HG02571 (cell line): ENCODE results near the gene SGMS1.
"Not testable (repeated sequence)": the region's sequence is repeated elsewhere in the genome, so short reads cannot be mapped to it uniquely, and the experiment has no call there.

Source experiments
- ATAC-seq: cut with Tn5 transposase; IDR thresholded peaks from one replicate; pipeline ENCODE4 v1.9.1; 2021; ENCODE audit warnings: mild to moderate bottlenecking, moderate library complexity; ENCODE audit not compliant: unreplicated experiment

The SGMS1 gene

GRCh38 chr10:50623663-50624412 is at the start of gene SGMS1:
TSS of gene SGMS1 (minus strand) at chr10:50623956. CDS start at chr10:50344114, 279,842 bp downstream.
- peak; percentile 34 for ATAC-seq

- not testable (repeated sequence) for ATAC-seq
These were observed 48.4 kb upstream of the SGMS1 start for GRCh38 chr10:50672152-50672551.

GRCh38 chr10:50671645-50672044 is 47.9 kb upstream of the SGMS1 start:
- ATAC-seq: not testable (repeated sequence)

DNA sequence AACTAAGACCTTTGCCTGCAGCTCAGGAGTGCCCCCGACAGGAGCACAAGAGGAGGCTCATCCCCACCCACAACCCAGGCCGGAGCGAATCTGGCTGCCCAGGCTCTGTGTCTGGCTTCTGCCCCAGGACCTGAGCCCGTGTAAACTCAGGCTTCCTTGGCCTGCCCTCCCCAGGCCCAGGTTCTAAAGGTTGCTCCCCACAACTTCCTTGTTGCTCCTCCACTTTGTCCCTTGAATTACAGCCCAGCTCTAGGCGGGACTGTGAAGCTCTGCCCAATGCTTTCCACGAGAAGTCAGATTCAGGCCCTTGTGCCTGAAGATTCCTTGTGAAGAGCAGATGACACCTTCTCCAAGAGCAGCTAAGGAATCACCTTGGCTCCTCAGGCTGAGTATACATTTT is 46.2 kb upstream of the SGMS1 start:
- not testable (repeated sequence) for ATAC-seq

GRCh38 chr10:50667353-50667752 is 43.6 kb upstream of the SGMS1 start:
- not testable (repeated sequence) for ATAC-seq

DNA sequence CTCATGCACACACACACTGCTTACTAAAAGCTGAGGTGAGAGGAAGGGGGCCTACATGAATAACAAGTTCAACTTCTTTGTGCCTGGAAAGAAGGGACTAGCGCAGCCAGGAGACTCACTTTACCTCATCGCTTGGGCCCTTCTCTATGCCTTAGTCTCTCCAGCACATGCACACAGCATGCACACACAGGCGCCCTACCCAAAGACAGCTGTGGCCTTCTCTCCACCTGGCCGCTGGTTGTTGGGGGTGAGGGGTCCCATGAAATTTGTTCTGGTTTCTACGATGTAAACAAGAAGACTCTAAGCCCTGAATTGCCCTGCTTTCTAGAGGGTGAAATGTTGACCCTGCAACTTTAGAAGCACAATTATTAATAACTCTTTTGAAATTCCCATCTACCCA is 38.7 kb upstream of the SGMS1 start:
- not testable (repeated sequence) for ATAC-seq

DNA sequence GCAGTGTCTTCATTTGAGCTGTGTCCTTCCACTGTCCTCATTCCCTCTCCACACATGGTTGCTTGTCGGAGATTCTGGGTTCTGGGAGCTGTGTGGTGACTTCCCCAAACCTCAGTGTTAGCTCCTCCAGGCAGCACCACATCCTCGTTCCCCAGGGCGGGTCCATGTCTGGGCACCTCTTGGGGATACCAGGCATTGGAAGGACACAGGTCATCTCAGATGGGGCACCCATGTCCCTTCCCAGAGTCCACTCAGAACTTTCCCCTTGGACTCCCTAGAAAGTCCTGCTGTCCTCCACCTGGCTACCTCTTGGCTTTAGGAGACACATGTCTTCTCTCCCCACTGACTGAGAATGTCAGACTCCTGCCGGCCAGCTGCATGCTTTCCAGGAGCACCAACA is 37.8 kb upstream of the SGMS1 start:
- not testable (repeated sequence) for ATAC-seq

DNA sequence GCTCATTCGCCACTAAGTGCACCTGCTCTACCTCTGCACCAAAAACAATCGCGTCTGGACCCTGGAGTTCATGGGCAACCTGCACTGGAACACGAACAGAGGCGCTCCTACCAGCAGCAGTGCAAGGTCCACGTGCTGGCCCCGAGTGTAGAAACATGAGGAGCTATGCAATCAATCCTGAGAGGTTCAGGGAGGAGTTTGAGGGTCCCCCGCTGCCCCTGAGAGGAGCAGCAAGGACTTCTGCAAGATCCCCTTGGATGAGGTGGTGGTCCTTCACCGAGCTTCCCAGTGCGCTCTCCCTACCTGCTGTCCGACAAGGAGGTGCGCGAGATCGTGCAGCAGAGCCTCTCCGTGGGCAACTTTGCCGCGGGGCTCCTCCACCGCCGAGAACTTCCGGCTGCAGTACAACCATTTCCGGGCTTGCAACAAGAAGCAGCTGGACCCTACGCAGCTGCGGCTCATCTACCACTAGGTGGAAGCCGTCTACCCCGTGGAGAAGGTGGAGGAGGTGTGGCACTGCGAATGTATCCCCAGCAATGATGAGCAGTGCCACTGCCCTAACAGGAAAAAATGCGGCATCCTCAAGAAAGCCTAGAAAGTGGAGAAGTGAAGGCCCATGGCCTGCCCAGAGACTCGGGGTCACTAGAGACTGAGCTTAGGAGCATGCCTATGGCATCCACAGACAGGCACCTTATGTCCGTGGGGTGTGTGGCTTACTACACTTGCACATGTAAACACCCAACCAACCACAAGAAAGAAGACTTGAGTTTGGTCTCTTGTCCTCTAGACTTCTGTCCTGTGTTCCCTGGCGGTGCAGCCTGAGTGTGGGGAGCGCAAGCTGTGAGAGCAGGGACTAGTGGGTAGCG is 36.3 kb upstream of the SGMS1 start:
- peak; percentile 83 for ATAC-seq

- ATAC-seq: not testable (repeated sequence)
These were observed 35.5 kb upstream of the SGMS1 start for GRCh38 chr10:50659016-50659864.

GRCh38 chr10:50658165-50658564 is 34.4 kb upstream of the SGMS1 start:
- no peak for ATAC-seq

GRCh38 chr10:50653758-50654157 is 30.0 kb upstream of the SGMS1 start:
- ATAC-seq: no peak

DNA sequence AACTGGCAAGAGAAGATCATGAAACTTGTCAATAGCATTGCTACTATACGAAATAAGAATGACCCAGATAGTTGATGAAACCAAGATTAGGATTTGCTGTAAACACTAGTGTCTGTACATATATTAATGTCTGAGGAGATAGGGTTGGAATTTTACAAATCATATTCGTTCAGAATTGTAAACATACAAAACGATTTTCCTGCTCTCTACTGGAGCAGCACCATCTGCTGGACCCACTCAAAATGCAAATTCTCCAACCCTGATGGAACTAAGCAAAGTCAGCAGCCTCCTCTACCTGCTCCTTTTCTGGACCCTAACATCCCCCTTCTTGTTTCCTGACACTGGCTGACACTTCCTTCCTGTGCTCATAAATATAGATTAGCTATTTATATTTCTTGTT is 29.4 kb upstream of the SGMS1 start:
- ATAC-seq: no peak

GRCh38 chr10:50651808-50652207 is 28.1 kb upstream of the SGMS1 start:
- ATAC-seq: no peak

GRCh38 chr10:50650481-50650880 is 26.7 kb upstream of the SGMS1 start:
- ATAC-seq: no peak

GRCh38 chr10:50648935-50649227 is 25.1 kb upstream of the SGMS1 start:
- no peak for ATAC-seq

DNA sequence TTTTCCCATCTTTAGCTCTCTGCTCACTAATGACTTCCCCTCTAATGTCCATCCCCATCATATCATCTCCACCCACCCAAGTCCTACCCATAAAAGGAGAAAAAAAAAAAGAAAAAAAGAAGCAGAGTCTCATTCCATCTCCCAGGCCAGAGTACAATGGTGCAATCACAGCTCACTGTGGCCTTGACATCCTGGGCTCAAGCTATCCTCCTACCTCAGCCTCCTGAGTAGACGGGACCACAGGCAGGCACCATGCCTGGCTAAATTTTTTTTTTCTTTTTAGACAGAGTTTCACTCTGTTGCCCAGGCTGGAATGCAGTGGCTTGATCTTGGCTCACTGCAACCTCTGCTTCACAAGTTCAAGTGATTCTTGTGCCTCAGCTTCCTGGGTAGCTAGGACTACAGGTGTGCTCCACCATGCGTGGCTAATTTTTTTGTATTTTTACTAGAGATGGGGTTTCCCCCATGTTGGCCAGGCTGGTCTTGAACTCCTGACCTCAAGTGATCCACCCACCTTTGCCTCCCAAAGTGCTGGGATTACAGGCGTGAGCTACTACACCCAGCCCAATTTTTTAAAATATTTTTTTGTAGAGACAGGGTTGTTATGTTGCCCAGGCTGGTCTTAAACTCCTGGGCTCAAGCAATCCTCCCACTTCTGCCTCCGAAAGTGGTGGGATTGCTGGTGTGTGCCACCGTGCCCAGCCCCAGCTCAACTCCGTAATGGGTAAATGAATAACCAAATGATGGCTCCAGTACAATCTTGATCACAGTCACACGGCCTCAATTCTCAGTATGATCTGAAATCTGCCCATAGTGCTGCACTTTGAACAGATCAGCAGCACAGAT is 24.6 kb upstream of the SGMS1 start:
- ATAC-seq: peak; percentile 89

- ATAC-seq: not testable (repeated sequence)
These were observed 23.6 kb upstream of the SGMS1 start for GRCh38 chr10:50647350-50647749.

- no peak for ATAC-seq
These were observed 21.5 kb upstream of the SGMS1 start for GRCh38 chr10:50645236-50645635.

GRCh38 chr10:50641626-50642025 is 17.9 kb upstream of the SGMS1 start:
- ATAC-seq: no peak

DNA sequence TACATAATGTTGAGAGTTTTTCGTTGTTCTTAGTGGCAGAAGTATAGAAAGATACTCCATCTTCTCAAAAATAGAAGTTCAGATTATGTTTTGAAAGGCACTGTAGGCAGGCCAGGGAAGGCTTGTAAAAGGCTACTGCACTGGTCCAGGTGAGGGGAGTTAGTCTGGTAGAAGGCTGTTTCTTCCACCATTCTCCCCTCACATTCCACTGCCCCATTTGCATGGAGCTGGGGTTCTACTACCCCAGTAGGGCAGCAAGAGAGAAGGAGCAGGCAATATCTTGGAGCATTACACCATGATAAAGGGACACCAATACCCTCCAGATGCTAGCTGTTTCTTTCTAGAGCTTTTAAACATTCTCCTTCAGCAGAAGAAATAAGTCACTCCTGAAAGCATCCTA is 16.5 kb upstream of the SGMS1 start:
- ATAC-seq: no peak
